Measurements from ENCODE around the gene BCAS3.
A peak's percentile ranks its signal among the peaks of the same experiment; 100 is the strongest.

The BCAS3 gene

GRCh38 chr17:61415374-61416210, 737.9 kb downstream of the BCAS3 start:
- H3K79me1 ChIP-seq (replicated peaks; ENCODE audit: low read length, poor library complexity, severe bottlenecking) = peaks cover 2% of the 10 kb centered on the region
- no peak overlapping the region for H3K23ac ChIP-seq (ENCODE audit: low read length in 2 of 2)
- H3K4ac ChIP-seq (ENCODE audit: low read depth in 1 of 2, low read length in 2 of 2) = no peak overlapping the region
- no peak overlapping the region for H2BK15ac ChIP-seq (ENCODE audit: low read depth, poor library complexity, severe bottlenecking)
- peak; percentile 61 for DNase-seq
- no peaks in the 10 kb centered on the region for H3K9me3 ChIP-seq (ENCODE audit: control insufficient read depth, low read length)
- H2BK120ac ChIP-seq (ENCODE audit: low read depth, low read length) = no peak overlapping the region
- H3K4me1 ChIP-seq (ENCODE audit: control insufficient read depth, insufficient read depth, low read depth, low read length) = peaks cover 22% of the 10 kb centered on the region
- no peak overlapping the region for H3K4me2 ChIP-seq (ENCODE audit: low read length, poor library complexity, severe bottlenecking)
- H2BK12ac ChIP-seq (ENCODE audit: low read length in 2 of 2) = no peak overlapping the region
- no peak overlapping the region for H3K14ac ChIP-seq (ENCODE audit: low read length in 2 of 2)
- H3K36me3 ChIP-seq (ENCODE audit: control insufficient read depth in 1 of 2, insufficient read depth in 2 of 2, low read depth in 1 of 2, low read length in 2 of 2) = no peaks in the 10 kb centered on the region
- WGBS = 93% methylated on average over 5 of the region's 6 CpGs
- H4K8ac ChIP-seq (ENCODE audit: low read length) = no peak overlapping the region
- no peak overlapping the region for H4K91ac ChIP-seq (ENCODE audit: low read length)
- no peak overlapping the region for H3K18ac ChIP-seq (ENCODE audit: low read depth in 1 of 2, low read length in 2 of 2)
- no peak overlapping the region for H2BK5ac ChIP-seq (ENCODE audit: low read depth, low read length, poor library complexity, severe bottlenecking)
- no peak overlapping the region for H2AK5ac ChIP-seq (ENCODE audit: low read length, severe bottlenecking)
- H2AFZ ChIP-seq (ENCODE audit: low read depth, low read length) = no peak overlapping the region
- no peak overlapping the region for H3K27ac ChIP-seq (ENCODE audit: low read length, poor library complexity, severe bottlenecking)
- H3K9ac ChIP-seq (ENCODE audit: low read length) = peak overlapping the region; percentile 75
- H3K27me3 ChIP-seq (ENCODE audit: control insufficient read depth in 1 of 2, insufficient read depth in 1 of 2, low read length in 2 of 2) = peaks cover 8 to 21% of the 10 kb centered on the region in 2 experiments
- H3K4me3 ChIP-seq (ENCODE audit: insufficient read depth in 1 of 2, low read depth in 1 of 2, low read length in 2 of 2) = no peak overlapping the region

DNA sequence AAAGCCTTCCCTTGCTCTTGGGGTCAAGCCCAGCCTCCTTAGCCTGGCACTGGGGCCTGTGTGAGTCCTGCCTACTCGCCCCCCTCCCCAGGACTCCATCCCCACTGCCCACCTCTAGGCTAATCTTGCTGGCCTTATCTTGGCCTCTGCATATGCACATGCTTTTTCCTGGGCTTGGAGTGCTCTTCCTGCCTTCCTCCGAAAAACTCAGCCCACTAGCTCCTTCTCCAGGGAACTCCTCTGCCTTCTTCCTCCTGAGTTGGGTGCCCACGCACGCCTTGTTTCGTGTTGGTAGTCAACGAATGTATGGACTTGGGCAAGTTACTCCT, 738.5 kb downstream of the BCAS3 start:
- H3K27ac ChIP-seq (ENCODE audit: low read length, poor library complexity, severe bottlenecking) = no peak overlapping the region
- no peak overlapping the region for H3K4me2 ChIP-seq (ENCODE audit: low read length, poor library complexity, severe bottlenecking)
- H2BK120ac ChIP-seq (ENCODE audit: low read depth, low read length) = no peak overlapping the region
- no peak overlapping the region for H2AFZ ChIP-seq (ENCODE audit: low read depth, low read length)
- no peak overlapping the region for H2AK5ac ChIP-seq (ENCODE audit: low read length, severe bottlenecking)
- H3K9me3 ChIP-seq (ENCODE audit: control insufficient read depth, low read length) = no peaks in the 10 kb centered on the region
- no peak for DNase-seq
- H3K18ac ChIP-seq (ENCODE audit: low read depth in 1 of 2, low read length in 2 of 2) = peak overlapping the region; percentile 52 to 67
- no peak overlapping the region for H2BK15ac ChIP-seq (ENCODE audit: low read depth, poor library complexity, severe bottlenecking)
- H3K14ac ChIP-seq (ENCODE audit: low read length in 2 of 2) = no peak overlapping the region
- no peaks in the 10 kb centered on the region for H3K36me3 ChIP-seq (ENCODE audit: control insufficient read depth in 1 of 2, insufficient read depth in 2 of 2, low read depth in 1 of 2, low read length in 2 of 2)
- H4K91ac ChIP-seq (ENCODE audit: low read length) = peak overlapping the region; percentile 47
- H3K23ac ChIP-seq (ENCODE audit: low read length in 2 of 2) = no peak overlapping the region
- peaks cover 14 to 26% of the 10 kb centered on the region in 2 experiments for H3K27me3 ChIP-seq (ENCODE audit: control insufficient read depth in 1 of 2, insufficient read depth in 1 of 2, low read length in 2 of 2)
- H3K4me1 ChIP-seq (ENCODE audit: control insufficient read depth, insufficient read depth, low read depth, low read length) = peaks cover 22% of the 10 kb centered on the region
- peak overlapping the region; percentile 75 for H3K9ac ChIP-seq (ENCODE audit: low read length)
- H3K4ac ChIP-seq (ENCODE audit: low read depth in 1 of 2, low read length in 2 of 2) = no peak overlapping the region
- 87% methylated on average over 6 of the region's 6 CpGs for WGBS
- peak overlapping the region; percentile 97 for H4K8ac ChIP-seq (ENCODE audit: low read length)
- peaks cover 2% of the 10 kb centered on the region for H3K79me1 ChIP-seq (replicated peaks; ENCODE audit: low read length, poor library complexity, severe bottlenecking)
- H2BK12ac ChIP-seq (ENCODE audit: low read length in 2 of 2) = peak overlapping the region in 1 of 2 experiments; percentile 5
- H3K4me3 ChIP-seq (ENCODE audit: insufficient read depth in 1 of 2, low read depth in 1 of 2, low read length in 2 of 2) = peak overlapping the region in 1 of 2 experiments; percentile 63
- no peak overlapping the region for H2BK5ac ChIP-seq (ENCODE audit: low read depth, low read length, poor library complexity, severe bottlenecking)

GRCh38 chr17:61416540-61417363, 739.1 kb downstream of the BCAS3 start:
- 22% methylated on average over 40 of the region's 43 CpGs for WGBS
- Histone ChIP-seq H3K4me1 (ENCODE audit: control insufficient read depth, insufficient read depth, low read depth, low read length) (peaks cover 18% of the 10 kb centered on the region), H3K9ac (ENCODE audit: low read length) (peak overlapping the region; percentile 75), H2BK5ac (ENCODE audit: low read depth, low read length, poor library complexity, severe bottlenecking) (no peak overlapping the region), H3K9me3 (ENCODE audit: control insufficient read depth, low read length) (no peaks in the 10 kb centered on the region), H3K23ac (ENCODE audit: low read length in 2 of 2) (no peak overlapping the region), H4K8ac (ENCODE audit: low read length) (peak overlapping the region; percentile 97), H2BK120ac (ENCODE audit: low read depth, low read length) (no peak overlapping the region), H2AK5ac (ENCODE audit: low read length, severe bottlenecking) (no peak overlapping the region), H3K27me3 (ENCODE audit: control insufficient read depth in 1 of 2, insufficient read depth in 1 of 2, low read length in 2 of 2) (peaks cover 20 to 30% of the 10 kb centered on the region in 2 experiments), H3K18ac (ENCODE audit: low read depth in 1 of 2, low read length in 2 of 2) (peak overlapping the region; percentile 52 to 67), H3K4ac (ENCODE audit: low read depth in 1 of 2, low read length in 2 of 2) (peak overlapping the region in 1 of 2 experiments; percentile 48), H2BK12ac (ENCODE audit: low read length in 2 of 2) (peak overlapping the region; percentile 5 to 79), H2BK15ac (ENCODE audit: low read depth, poor library complexity, severe bottlenecking) (no peak overlapping the region), H3K14ac (ENCODE audit: low read length in 2 of 2) (peak overlapping the region in 1 of 2 experiments; percentile 35), H2AFZ (ENCODE audit: low read depth, low read length) (peak overlapping the region; percentile 59), H3K27ac (ENCODE audit: low read length, poor library complexity, severe bottlenecking) (no peak overlapping the region), H3K4me3 (ENCODE audit: insufficient read depth in 1 of 2, low read depth in 1 of 2, low read length in 2 of 2) (peak overlapping the region; percentile 37 to 63), H3K79me1 (replicated peaks; ENCODE audit: low read length, poor library complexity, severe bottlenecking) (peaks cover 2% of the 10 kb centered on the region), H3K36me3 (ENCODE audit: control insufficient read depth in 1 of 2, insufficient read depth in 2 of 2, low read depth in 1 of 2, low read length in 2 of 2) (no peaks in the 10 kb centered on the region), H4K91ac (ENCODE audit: low read length) (peak overlapping the region; percentile 47), H3K4me2 (ENCODE audit: low read length, poor library complexity, severe bottlenecking) (peak overlapping the region; percentile 63)
- DNase-seq = peak; percentile 91

- Histone ChIP-seq H3K4me2 (ENCODE audit: low read length, poor library complexity, severe bottlenecking) (no peak overlapping the region), H2AFZ (ENCODE audit: low read depth, low read length) (no peak overlapping the region), H3K27ac (ENCODE audit: low read length, poor library complexity, severe bottlenecking) (no peak overlapping the region), H3K4me1 (ENCODE audit: control insufficient read depth, insufficient read depth, low read depth, low read length) (peaks cover 10% of the 10 kb centered on the region), H3K4ac (ENCODE audit: low read depth in 1 of 2, low read length in 2 of 2) (no peak overlapping the region), H2BK12ac (ENCODE audit: low read length in 2 of 2) (no peak overlapping the region), H3K23ac (ENCODE audit: low read length in 2 of 2) (no peak overlapping the region), H3K36me3 (ENCODE audit: control insufficient read depth in 1 of 2, insufficient read depth in 2 of 2, low read depth in 1 of 2, low read length in 2 of 2) (no peaks in the 10 kb centered on the region), H2AK5ac (ENCODE audit: low read length, severe bottlenecking) (no peak overlapping the region), H3K9me3 (ENCODE audit: control insufficient read depth, low read length) (no peaks in the 10 kb centered on the region), H3K27me3 (ENCODE audit: control insufficient read depth in 1 of 2, insufficient read depth in 1 of 2, low read length in 2 of 2) (peaks cover 30 to 36% of the 10 kb centered on the region in 2 experiments), H2BK5ac (ENCODE audit: low read depth, low read length, poor library complexity, severe bottlenecking) (no peak overlapping the region), H2BK120ac (ENCODE audit: low read depth, low read length) (no peak overlapping the region), H3K79me1 (replicated peaks; ENCODE audit: low read length, poor library complexity, severe bottlenecking) (no peaks in the 10 kb centered on the region), H2BK15ac (ENCODE audit: low read depth, poor library complexity, severe bottlenecking) (no peak overlapping the region), H4K91ac (ENCODE audit: low read length) (no peak overlapping the region), H3K4me3 (ENCODE audit: insufficient read depth in 1 of 2, low read depth in 1 of 2, low read length in 2 of 2) (no peak overlapping the region), H3K18ac (ENCODE audit: low read depth in 1 of 2, low read length in 2 of 2) (no peak overlapping the region), H3K9ac (ENCODE audit: low read length) (no peak overlapping the region), H4K8ac (ENCODE audit: low read length) (no peak overlapping the region), H3K14ac (ENCODE audit: low read length in 2 of 2) (no peak overlapping the region)
- DNase-seq = no peak
- 89% methylated on average over 1 of the region's 2 CpGs for WGBS
These were observed 740.8 kb downstream of the BCAS3 start for GRCh38 chr17:61418449-61418848.

Measured in mesenchymal stem cell (in vitro differentiated cells and primary cell).